IMR-90 (cell line): ENCODE results near the gene IP6K2. TPM values are rescaled to one million over a fixed set of nuclear protein-coding genes. Genes with fewer than 3 reads are reported as not detected.

Experiments used
- ATAC-seq: fragments of 200-7000 bp; cut with Tn5 transposase; 2 replicates; pipeline ENCODE4 v1.9.1; 2020; ENCODE audit warnings: low read depth, mild to moderate bottlenecking, moderate library complexity
- BruUV-seq: library from RNA; stranded (reverse); fragments of 400-500 nt; replicated peaks from 2 replicates; lab custom pipeline; 2021; lab: Mats Ljungman, UMichigan
- CTCF ChIA-PET: fragments of 300-600 bp; formaldehyde crosslinking; extraction: SDS; loops from one replicate; lab custom pipeline; 2021; ENCODE audit warnings: antibody characterized with exemption; lab: Yijun Ruan, JAX
- POLR2A ChIA-PET: fragments of 300-600 bp; sonication (Branson Sonifier 250); formaldehyde crosslinking; loops from one replicate; lab custom pipeline; 2022; ENCODE audit warnings: antibody characterized with exemption; ENCODE audit not compliant: unreplicated experiment; lab: Charles Lee
- DNase-seq: peaks from one replicate; pipeline ENCODE4 v3.0.0; 2013
- H2AFZ ChIP-seq: replicated peaks from 2 replicates; pipeline ENCODE3; 2013; ENCODE audit warnings: low read length, mild to moderate bottlenecking; ENCODE audit not compliant: poor library complexity
- H2AK5ac ChIP-seq: 2 replicates; pipeline ENCODE4 v1.6.1; 2013; ENCODE audit warnings: low read depth, low read length, inconsistent platforms
- H2AK9ac ChIP-seq: replicated peaks from 2 replicates; pipeline ENCODE3; 2013; ENCODE audit warnings: mild to moderate bottlenecking, low read depth, low read length, moderate library complexity; ENCODE audit not compliant: poor library complexity
- H2BK120ac ChIP-seq: 2 replicates; pipeline ENCODE4 v1.6.1; 2013; ENCODE audit warnings: low read depth, low read length, inconsistent platforms
- H2BK15ac ChIP-seq: 3 replicates; pipeline ENCODE4 v1.6.1; 2013; ENCODE audit warnings: low read depth, low read length, inconsistent platforms
- H2BK20ac ChIP-seq: 2 replicates; pipeline ENCODE4 v1.6.1; 2013; ENCODE audit warnings: low read depth, mild to moderate bottlenecking, inconsistent platforms, low read length, moderate library complexity
- H2BK5ac ChIP-seq: 2 replicates; pipeline ENCODE4 v1.6.1; 2013; ENCODE audit warnings: mild to moderate bottlenecking, low read depth, low read length, inconsistent platforms; ENCODE audit not compliant: poor library complexity, severe bottlenecking
- H3K14ac ChIP-seq: replicated peaks from 2 replicates; pipeline ENCODE4 v1.6.1; 2013; ENCODE audit warnings: low read depth, low read length, inconsistent platforms
- H3K18ac ChIP-seq: 2 replicates; pipeline ENCODE4 v1.6.1; 2013; ENCODE audit warnings: low read depth, low read length, control low read depth
- H3K23ac ChIP-seq: 2 replicates; pipeline ENCODE4 v1.6.1; 2013; ENCODE audit warnings: low read depth, low read length, inconsistent platforms
- H3K27ac ChIP-seq: 2 replicates; pipeline ENCODE4 v1.5.1; 2013; ENCODE audit warnings: mild to moderate bottlenecking, control low read depth, low read length; ENCODE audit not compliant: insufficient read depth
- H3K27me3 ChIP-seq: 2 replicates; pipeline ENCODE4 v1.6.1; 2013; ENCODE audit warnings: low read length; ENCODE audit not compliant: control insufficient read depth, insufficient read depth
- H3K36me3 ChIP-seq: 2 replicates; pipeline ENCODE4 v1.6.1; 2013; ENCODE audit warnings: low read length, mixed read lengths; ENCODE audit not compliant: control insufficient read depth, insufficient read depth
- H3K4ac ChIP-seq: 2 replicates; pipeline ENCODE4 v1.6.1; 2013; ENCODE audit warnings: low read depth, low read length, inconsistent platforms
- H3K4me1 ChIP-seq: 2 replicates; pipeline ENCODE4 v1.6.1; 2013; ENCODE audit warnings: low read length, mixed read lengths; ENCODE audit not compliant: control insufficient read depth, insufficient read depth
- H3K4me2 ChIP-seq: 2 replicates; pipeline ENCODE4 v1.6.1; 2013; ENCODE audit warnings: low read depth, mild to moderate bottlenecking, control low read depth, low read length, moderate library complexity
- H3K4me3 ChIP-seq: 2 replicates; pipeline ENCODE4 v1.5.1; 2013; ENCODE audit warnings: low read depth, mild to moderate bottlenecking, control low read depth, low read length, moderate library complexity; ENCODE audit not compliant: insufficient read depth
- H3K56ac ChIP-seq: 2 replicates; pipeline ENCODE4 v1.6.1; 2013; ENCODE audit warnings: low read length, inconsistent platforms; ENCODE audit not compliant: insufficient read depth; ENCODE audit errors: extremely low read depth
- H3K79me1 ChIP-seq, 2 experiments: 2 replicates each; pipeline ENCODE4 v1.6.1; 2013; ENCODE audit warnings: low read length in 2 of 2, inconsistent platforms in 1 of 2, low read depth in 1 of 2
- H3K9ac ChIP-seq: 2 replicates; pipeline ENCODE4 v1.6.1; 2013; ENCODE audit warnings: low read depth, low read length, control low read depth
- H3K9me1 ChIP-seq: 2 replicates; pipeline ENCODE4 v1.6.1; 2013; ENCODE audit warnings: low read length, inconsistent platforms; ENCODE audit not compliant: insufficient read depth
- H3K9me3 ChIP-seq: 2 replicates; pipeline ENCODE4 v1.6.1; 2013; ENCODE audit warnings: low read length; ENCODE audit not compliant: control insufficient read depth, insufficient read depth
- H4K20me1 ChIP-seq: 2 replicates; pipeline ENCODE4 v1.6.1; 2013; ENCODE audit warnings: low read length, inconsistent platforms; ENCODE audit not compliant: insufficient read depth
- H4K5ac ChIP-seq: 2 replicates; pipeline ENCODE4 v1.6.1; 2013; ENCODE audit warnings: mild to moderate bottlenecking, low read depth, low read length, control low read depth
- H4K8ac ChIP-seq, 2 experiments: 2 replicates each; pipeline ENCODE4 v1.6.1; 2013; ENCODE audit warnings: low read depth in 2 of 2, low read length in 2 of 2, control low read depth in 1 of 2, inconsistent platforms in 1 of 2
- H4K91ac ChIP-seq: 2 replicates; pipeline ENCODE4 v1.6.1; 2013; ENCODE audit warnings: low read depth, low read length, inconsistent platforms; ENCODE audit not compliant: insufficient read depth
- BHLHE40 ChIP-seq: fragments of 150-350 bp; IDR thresholded peaks from 2 replicates; pipeline ENCODE4 v1.6.1; 2016; ENCODE audit warnings: mild to moderate bottlenecking, low read depth, low read length
- CHD1 ChIP-seq: IDR thresholded peaks from 2 replicates; pipeline ENCODE4 v1.6.1; 2012; ENCODE audit warnings: low read depth, low read length, improper control_type of control experiment
- MXI1 ChIP-seq: IDR thresholded peaks from 2 replicates; pipeline ENCODE4 v1.6.1; 2012; ENCODE audit warnings: low read depth, mild to moderate bottlenecking, low read length, moderate library complexity, borderline replicate concordance
- WGBS, 2 experiments: methylation state at CpG; one replicate each; pipeline versions ENCODE4 v1.1.5 to v1.1.7; 2013; ENCODE audit warnings: missing lambda C conversion rate in 2 of 2; ENCODE audit not compliant: insufficient read length in 1 of 2; ENCODE audit errors: extremely low coverage in 2 of 2; 5-methylcytosine and 5-hydroxymethylcytosine counted together
- dilution Hi-C: fragments of 300-500 bp; cut with HindIII; formaldehyde crosslinking; loops from one replicate; pipeline ENCODE4 v1.14.3; 2018; ENCODE audit warnings: low sequenced_read_pairs; ENCODE audit not compliant: unreplicated experiment
- in situ Hi-C: fragments of 300-500 bp; cut with MboI; formaldehyde crosslinking; loops from 3 replicates; pipeline ENCODE4 v1.14.3; 2019; ENCODE audit warnings: low sequenced_read_pairs, inconsistent platforms, mixed read lengths
- intact Hi-C: fragments of 100-400 bp; cut with micrococcal nuclease; formaldehyde crosslinking; loops from 2 replicates; pipeline ENCODE4 v1.10.0; 2022
- polyA plus RNA-seq, 3 experiments: library from polyadenylated mRNA; depleted of rRNA; stranded (reverse); fragments of >200 nt; gene quantifications; 2 replicates each; pipeline ENCODE4 v1.2.3, GENCODE V29; 2012; ENCODE audit warnings: low replicate concordance in 1 of 3
- total RNA-seq: library from RNA; depleted of rRNA; stranded (reverse); fragments of >200 nt; gene quantifications from 2 replicates; pipeline ENCODE4 v1.2.3, GENCODE V29; 2012

Gene IP6K2
- total and polyA plus RNA-seq, 2 of the 4 experiments (the other 2 are of a cell fraction) = 73.7 to 169 TPM

DNA sequence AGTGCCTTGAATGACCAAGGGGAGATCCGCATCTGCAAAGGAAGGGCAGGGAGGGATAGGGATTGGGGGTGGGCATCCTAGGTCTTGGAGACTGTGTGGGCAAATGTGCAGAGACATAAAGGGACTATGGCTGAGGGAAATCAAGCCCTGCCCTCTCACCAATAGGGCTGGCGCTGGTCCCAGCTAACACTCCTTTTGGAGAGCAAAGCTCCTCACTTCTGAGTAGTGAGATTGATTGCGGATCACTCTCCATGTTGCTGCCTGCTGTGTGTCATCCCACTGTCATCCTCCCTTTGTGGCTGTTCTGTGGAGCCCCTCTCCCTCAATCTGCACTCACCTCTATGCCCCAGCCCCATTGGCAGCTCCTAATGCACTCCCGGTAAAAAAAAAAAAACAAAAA, 52.1 kb downstream of the IP6K2 start:
- intact Hi-C loops = loop anchor here (2.0 kb wide), 1 partner anchor 14 kb away; no protein-coding TSS in a partner anchor
- CTCF ChIA-PET = interaction anchor here (1.0 kb wide), 1 partner anchor 102 kb away, joined by 3 read pairs; no protein-coding TSS in a partner anchor
- no peak overlapping the region for H2BK20ac ChIP-seq

More for the DNA sequence above, 52.1 kb downstream of the IP6K2 start:
- H3K9me3 ChIP-seq = no peaks in the 10 kb centered on the region
- H3K4me3 ChIP-seq = no peak overlapping the region
- no peak overlapping the region for H3K56ac ChIP-seq
- H3K9me1 ChIP-seq = peaks cover 5% of the 10 kb centered on the region
- H2BK5ac ChIP-seq = no peak overlapping the region
- no peaks in the 10 kb centered on the region for H3K36me3 ChIP-seq
- H3K4ac ChIP-seq = no peak overlapping the region
- no CpG with 5 or more reads among the region's 4 CpGs for WGBS, 2 experiments
- H4K20me1 ChIP-seq = no peaks in the 10 kb centered on the region
- H3K79me1 ChIP-seq = peaks cover 0 to 5% of the 10 kb centered on the region in 2 experiments; a peak in 1 of 4 replicates
- no peak overlapping the region for H3K27ac ChIP-seq
- dilution Hi-C loops = no loop called here
- H2AK5ac ChIP-seq = no peak overlapping the region
- no peak overlapping the region for H2AK9ac ChIP-seq
- no peak overlapping the region for H3K9ac ChIP-seq
- H2BK15ac ChIP-seq = no peak overlapping the region
- no peak overlapping the region for H2BK120ac ChIP-seq
- TF ChIP-seq CHD1 = no peak
- no peak for TF ChIP-seq BHLHE40
- TF ChIP-seq MXI1 = no peak
- no peak overlapping the region for H3K4me2 ChIP-seq
- H4K91ac ChIP-seq = no peak overlapping the region
- no peak overlapping the region for H3K23ac ChIP-seq
- in situ Hi-C loops = loop anchor here (10.0 kb wide), 1 partner anchor 200 kb away; a partner anchor contains a TSS
- H3K14ac ChIP-seq = no peak overlapping the region
- no peak overlapping the region for H3K18ac ChIP-seq
- H2AFZ ChIP-seq = no peak overlapping the region
- ATAC-seq (no peak), DNase-seq (no peak)
- POLR2A ChIA-PET = no interaction called here
- H4K5ac ChIP-seq = no peak overlapping the region
- H3K27me3 ChIP-seq = no peaks in the 10 kb centered on the region
- no peaks in the 10 kb centered on the region; the same call in 1 of the 2 replicates for H3K4me1 ChIP-seq
- no peak overlapping the region for H4K8ac ChIP-seq
- no TSS peak for BruUV-seq
